ENCODE data around the gene SMOC2.
"Not testable (repeated sequence)": the region's sequence is repeated elsewhere in the genome, so short reads cannot be mapped to it uniquely, and the experiment has no call there.

SMOC2 gene

DNA sequence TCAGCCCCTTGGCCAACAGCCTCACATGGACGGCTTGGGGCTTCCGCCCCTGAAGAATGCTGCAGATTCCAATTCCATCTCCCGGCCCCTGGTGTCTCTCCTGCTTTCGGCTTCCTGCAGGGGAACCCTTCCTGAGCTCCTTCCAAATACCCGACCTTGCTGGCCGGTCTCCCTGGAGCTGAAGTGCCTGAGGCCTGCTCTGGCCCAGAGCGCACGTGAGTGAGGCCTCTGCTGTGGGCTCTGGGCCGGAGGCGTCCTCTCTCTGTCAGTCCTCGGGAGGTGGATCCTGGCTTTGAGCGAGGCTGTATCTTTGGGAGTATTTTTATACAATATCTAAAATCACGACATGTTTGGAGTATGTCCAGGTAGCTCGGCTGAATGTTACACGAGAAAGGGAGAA, 253.8 kb downstream of the SMOC2 start:
- not testable (repeated sequence) for DNase-seq

DNA sequence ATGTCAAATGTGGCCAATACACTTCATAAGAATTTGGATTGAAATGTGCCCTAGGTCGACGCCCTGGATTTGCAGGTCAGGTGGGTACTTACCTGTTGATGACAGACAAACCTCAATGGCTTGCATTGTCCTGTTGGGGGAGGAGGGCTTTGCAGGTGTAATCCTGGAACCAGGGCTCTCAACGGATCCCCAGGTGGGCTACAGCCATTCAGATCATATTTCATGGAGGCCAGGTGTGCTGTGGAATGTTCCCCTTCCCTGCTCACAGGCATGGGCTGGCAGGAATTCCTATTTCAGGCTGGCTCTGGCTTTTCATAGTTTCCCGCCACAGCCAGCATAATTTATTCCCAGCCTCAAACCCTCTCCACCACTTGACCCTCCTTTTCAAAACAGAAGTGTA, 254.7 kb downstream of the SMOC2 start:
- DNase-seq = no peak

DNA sequence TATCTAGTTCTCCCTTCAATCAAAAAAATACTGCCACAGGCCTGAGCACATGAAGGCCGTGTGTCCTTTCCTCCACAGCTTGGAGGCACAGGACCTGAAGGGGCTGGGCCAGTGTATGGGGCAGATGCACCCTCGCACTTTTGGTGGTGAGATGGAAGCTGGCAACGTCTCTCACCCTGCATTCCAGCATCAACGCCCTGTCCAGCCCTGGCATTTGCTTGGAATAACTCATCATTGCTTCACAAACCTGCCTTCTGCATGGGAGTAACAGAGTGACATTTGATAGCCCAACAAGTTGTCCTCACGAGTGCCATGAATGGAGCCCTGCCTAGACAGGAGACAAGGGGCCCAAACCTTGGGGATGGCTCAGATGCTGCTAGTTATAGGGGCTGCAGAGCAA, 257.9 kb downstream of the SMOC2 start:
- no peak for DNase-seq

DNA sequence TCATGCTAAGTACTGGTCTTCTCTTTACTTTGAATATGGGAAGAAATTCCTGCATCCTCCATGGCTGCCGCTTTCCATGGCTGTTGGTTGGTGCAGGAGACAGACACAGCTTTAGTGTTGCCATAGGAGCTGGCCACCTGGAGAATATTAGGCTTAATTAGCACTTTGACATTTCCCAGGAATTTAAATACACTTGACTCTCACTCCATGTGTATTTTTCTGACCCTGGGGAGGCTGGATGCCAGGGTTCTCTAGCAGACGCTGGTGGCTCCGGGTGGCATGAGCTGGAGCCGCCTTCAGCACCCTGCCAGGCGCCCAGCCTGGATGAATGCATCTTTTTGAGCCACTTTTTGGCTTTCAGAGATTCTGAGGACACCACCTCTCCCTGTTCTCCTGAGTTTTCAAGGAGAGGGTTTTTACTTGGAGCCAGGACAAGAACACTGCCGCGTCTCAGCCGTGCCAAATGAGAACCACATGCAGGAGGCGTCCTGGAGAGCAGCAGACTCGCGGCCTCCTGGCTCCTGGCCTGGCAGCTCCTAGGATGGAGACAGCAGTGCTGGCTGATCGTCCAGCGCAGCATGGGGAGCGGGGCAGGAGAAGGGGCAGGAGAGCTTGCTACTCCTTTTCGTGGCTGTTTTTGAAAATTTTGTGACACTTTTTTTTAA, 258.8 kb downstream of the SMOC2 start:
- no peak for DNase-seq

DNA sequence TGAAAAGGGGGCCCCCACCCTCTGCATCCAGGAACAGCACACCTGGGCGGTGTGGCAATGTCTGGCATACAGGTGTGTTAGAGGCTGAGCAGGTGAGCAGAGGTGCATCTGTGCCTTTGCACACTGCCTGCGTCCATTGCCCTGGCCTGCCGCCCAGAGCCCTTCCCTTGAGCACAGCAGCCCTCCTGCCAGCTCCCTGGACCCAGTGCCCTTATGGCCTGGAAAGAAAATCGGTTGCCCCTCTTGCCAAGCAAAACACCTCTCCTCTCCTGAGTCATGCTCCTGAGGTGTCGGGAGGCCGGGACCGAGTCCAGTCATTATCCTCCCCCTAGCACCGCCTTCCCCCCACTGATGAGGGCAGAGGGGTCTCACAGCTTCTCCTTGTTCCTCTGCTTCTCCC, 259.9 kb downstream of the SMOC2 start:
- DNase-seq = no peak

DNA sequence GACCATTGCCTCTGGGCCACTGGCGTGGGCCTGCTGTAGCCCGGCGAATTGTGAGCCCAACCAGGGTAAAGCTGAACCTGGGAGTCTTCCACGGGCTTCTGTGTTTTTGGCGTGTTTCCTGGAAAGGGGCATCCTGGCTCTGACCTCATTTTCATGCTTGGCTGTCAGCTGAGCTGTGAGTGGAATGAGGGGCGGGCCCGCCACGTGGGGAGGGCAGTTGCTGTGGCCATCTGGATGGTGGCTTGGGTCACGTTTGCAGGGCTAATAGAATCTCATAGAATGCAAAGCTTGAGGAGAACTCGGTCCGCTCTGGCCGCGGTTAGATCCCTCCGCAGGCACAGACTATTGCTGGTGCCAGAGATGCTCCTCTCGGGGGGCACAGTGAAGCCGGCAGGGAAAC, 263.0 kb downstream of the SMOC2 start:
- no peak for DNase-seq

DNA sequence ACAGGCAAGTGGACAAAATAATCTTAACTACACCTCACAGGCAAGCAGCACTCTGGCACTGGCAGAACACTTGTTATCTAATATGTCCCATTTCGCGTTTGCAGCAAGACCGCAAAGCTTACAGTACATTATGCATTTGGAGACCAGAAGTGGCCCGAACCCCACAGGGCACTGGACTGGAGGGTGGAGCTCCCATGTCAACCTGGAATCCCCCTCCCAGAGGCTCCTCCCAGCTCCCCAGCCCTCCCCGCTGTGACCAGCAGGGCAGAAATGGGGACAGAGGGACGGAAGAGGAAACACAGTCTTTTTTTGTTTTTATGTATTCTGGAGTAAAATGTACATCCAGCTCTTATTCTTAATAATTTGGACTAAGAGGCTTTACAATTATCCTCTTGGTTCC, 263.7 kb downstream of the SMOC2 start:
- no peak for DNase-seq

DNA sequence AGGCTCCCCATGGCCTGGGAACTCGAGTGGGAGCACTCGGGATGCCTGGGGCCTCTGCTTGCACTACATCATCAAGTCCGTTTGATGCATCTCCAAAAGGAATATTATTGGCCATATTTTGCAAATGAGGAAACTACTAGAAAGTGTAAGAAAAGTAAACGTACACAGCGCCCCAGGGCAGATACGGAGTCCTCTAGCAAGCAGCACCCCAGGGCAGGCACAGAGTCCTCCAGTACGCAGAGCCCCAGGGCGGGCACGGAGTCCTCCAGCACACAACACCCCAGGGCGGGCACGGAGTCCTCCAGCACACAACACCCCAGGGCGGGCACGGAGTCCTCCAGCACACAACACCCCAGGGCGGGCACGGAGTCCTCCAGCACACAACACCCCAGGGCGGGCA, 264.3 kb downstream of the SMOC2 start:
- not testable (repeated sequence) for DNase-seq

DNA sequence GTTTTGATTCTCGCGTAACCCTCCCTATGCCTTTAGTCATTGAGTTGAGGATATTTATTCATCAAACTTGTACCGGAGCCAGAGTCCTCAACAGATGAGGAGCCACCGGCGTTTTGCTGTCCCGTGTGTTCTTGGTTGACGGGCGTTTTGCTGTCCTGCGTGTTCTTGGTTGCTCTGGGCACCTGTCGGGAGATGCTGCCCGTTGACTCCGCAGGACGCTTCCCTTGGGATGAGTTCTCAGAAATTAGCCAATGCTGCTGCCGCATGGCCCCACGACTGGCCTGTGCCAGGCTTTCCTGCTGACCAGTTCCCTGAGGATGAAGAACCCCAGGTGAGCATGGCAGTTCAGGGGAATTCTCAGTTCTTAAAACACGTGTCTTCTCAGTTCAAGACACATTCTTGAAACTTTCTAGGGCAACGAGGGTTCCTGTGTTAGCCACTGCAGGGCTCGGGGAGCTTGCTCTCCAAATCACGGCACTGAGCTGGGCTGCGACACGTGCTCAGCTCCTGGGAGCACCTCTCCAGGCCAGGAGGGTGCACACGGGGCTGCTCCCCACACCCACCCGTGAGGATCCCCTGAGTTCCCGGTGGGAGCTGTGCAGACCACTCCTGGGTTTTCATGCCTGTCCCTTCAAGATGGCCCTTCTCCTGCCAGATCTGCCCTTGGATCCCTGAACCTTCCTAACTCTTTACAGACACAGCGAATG, 265.6 kb downstream of the SMOC2 start:
- no peak for DNase-seq

DNA sequence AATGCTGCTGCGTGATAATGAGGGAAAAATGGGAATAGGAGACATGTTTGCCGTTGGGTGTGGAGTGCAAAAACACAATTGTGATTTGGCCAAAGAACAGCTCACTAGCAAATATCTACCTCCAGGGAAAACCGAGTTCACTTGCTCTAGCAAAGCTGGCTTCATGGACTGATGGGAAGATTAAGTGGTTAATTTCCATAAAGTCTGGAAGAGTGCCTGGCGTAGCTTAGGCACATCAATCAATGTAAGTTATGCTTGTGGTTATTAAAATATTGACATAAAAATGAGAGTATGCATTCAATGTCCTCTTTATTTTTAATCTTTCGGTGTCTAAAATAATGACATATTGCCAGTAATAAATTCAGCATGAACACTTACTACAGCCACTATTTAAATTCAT, 267.5 kb downstream of the SMOC2 start:
- DNase-seq = no peak

DNA sequence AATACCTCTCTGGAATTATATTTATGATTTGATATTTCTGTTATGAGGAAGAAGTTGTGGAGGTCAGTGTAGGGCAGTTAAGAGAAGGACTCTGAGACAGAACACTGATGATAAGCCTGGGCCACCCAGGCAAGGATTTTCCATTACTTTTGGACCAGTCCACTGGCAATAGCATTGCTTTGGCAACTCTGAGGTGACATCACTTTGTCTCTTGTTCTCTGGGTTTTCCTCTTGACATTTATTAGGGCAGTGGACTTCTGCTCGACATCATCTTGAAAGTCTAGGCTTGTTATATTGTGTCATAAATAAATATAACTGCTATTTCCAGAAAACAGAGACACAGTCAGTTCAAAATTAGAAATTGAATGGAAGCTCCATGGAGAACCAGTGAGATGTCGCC, 268.0 kb downstream of the SMOC2 start:
- DNase-seq = no peak

DNA sequence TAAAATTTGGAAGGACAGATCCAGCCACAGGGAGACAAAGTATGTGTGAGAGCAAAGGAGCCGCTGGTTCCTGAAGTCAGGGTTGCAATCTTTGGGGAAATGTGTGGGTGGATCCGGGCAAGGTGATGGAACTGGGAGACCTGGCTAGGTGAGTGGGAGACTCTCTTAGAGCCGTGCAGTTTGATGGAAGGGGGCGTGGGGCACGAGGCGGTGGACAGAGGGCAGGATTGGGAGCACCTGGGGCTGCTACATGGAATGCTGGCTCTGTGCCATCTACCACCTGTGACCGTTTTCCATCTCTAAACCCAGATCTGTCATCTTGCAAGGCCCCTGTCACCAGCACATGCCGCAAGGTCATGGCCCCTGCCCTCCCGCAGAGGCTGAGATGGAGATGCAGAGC, 268.4 kb downstream of the SMOC2 start:
- DNase-seq = no peak

DNA sequence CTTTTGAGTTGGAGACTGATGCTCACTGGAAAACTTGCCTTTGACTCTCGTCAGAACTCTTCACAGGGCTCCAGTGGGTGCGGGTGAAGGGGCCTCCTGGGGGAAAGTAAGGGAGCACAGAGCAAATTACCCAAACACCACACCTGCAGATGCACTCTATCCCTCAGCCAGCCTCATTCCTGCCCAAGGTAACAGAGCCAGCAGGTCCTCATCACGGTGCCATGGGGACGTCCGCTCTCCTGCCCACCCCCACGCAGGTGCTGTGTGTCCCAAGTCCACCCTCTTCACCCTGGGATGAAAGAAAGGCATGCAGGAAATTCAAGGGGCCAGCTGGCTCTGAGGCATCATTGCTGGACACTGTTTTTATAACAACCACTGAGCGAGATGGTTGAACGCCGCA, 269.0 kb downstream of the SMOC2 start:
- no peak for DNase-seq

DNA sequence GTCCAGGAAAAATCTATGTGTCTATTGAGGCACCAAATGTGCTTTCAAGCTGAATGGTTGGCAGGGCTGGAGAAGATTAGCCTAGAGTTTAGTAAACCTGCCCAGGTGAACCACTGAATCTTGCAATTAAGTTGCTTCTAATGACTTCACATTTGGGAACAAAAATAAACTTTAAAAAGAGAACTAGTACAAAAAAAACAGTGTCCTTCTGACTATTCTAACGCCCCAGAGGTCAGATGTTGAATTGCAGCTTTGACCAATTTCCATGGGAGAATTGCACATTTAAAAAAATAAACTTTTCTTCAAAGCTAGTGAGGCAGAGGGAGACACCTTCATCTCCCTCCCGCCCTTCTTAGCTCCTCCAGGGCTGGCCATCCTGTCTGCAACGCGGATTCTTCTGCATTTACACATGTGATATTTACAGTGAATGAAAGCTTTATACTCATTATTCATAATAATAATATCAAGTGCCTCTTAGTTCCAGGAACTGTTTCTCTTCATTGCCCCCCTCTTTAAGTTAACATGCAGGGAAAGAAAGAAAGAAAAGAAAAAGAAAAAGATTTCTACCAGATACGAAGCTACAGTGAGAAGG, 270.2 kb downstream of the SMOC2 start:
- DNase-seq = no peak

DNA sequence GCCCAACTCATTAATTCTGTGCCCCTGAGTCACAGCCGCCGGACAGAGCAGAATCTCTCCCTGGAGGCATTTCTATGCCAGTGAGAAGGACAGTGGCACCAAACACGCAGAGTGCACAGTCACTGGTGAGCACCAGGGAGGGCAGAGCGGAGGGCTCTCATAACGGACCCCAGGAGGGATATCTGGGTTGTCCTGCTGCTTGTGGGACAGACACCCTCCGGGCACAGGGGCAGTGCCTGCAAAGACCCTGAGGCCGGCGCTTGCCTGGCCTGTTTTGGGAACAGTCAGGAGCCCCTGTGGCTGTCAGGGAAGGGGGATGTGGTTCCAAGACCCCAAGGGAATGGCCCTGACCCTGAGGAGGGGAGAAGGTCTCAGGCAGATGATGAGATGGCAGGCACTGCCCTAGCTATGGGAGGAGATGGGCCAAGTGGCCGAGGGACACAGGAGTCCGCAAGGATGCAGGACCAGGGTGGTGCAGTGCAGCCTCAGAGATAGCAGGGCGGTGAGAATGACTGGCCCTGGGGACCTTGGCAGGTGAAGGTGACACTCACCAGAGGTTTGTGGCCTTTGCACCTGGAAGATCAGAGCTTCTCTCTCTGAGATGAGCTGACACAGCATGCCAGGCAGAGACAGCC, 270.8 kb downstream of the SMOC2 start:
- DNase-seq = no peak

DNA sequence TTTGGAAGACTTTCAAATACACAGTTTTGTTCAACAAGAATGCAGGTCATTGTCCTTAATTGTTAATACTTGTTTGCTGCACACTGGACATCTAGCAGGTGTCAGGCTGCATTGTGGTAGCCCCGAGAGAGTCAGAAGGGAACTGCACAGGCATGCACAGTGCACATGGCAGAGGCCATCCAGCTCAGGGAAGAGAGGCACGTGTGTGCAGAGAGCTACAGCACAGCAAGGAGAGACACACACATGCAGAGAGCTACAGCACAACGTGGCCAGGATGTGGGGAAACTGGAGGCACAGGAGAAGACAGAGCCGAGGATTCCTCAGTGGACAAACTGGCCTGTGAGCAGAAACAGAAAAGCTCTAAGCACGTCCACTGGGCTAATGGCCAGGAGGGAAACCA, 272.0 kb downstream of the SMOC2 start:
- no peak for DNase-seq

DNA sequence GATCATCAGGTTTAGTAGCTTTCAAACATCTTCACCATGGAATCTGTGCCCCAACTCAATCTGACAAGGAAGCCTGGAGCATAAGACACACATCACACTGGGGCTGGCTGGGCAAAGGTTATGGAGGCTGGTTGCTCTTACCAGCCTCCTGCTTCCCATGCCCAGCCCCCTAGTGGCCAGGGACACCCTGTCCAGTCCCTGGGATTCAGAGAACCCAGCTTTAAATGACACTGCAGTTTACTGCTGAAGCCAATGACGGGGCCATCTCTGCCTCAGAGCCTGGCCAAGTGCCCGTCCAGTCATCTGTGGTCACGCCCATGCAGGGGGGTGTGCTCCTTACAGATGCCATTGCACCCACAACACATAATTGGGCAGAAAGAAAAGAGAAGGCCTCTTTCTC, 272.9 kb downstream of the SMOC2 start:
- no peak for DNase-seq

DNA sequence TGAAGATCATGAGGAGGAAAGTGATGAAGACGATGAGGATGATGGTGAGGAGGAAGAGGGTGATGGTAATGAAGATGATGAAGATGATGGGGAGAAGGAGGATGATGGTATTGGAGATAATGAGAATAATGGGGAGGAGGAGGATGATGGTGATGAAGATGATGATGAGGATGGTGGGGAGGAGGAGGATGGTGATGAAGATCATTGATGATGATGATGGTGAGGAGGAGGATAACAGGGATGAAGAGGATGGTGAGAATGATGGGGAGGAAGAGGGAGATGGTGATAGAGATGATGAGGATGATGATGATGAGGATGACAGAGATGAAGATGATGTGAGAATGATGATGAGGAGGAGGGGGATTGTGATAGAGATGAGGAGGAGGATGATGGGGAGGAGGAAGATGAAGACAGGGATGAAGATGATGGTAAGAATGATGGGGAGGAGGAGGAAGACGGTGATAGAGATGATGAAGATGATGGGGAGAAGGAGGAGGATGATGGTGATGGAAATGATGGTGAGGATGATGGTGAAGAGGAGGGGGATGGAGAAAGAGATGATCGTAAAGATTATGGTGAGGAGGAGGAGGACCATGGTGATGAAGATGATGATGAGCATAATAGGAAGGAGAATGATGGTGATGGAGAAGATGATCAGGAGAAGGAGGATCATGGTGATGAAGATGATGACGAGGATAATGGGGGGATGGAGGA, 273.7 kb downstream of the SMOC2 start:
- no peak for DNase-seq

DNA sequence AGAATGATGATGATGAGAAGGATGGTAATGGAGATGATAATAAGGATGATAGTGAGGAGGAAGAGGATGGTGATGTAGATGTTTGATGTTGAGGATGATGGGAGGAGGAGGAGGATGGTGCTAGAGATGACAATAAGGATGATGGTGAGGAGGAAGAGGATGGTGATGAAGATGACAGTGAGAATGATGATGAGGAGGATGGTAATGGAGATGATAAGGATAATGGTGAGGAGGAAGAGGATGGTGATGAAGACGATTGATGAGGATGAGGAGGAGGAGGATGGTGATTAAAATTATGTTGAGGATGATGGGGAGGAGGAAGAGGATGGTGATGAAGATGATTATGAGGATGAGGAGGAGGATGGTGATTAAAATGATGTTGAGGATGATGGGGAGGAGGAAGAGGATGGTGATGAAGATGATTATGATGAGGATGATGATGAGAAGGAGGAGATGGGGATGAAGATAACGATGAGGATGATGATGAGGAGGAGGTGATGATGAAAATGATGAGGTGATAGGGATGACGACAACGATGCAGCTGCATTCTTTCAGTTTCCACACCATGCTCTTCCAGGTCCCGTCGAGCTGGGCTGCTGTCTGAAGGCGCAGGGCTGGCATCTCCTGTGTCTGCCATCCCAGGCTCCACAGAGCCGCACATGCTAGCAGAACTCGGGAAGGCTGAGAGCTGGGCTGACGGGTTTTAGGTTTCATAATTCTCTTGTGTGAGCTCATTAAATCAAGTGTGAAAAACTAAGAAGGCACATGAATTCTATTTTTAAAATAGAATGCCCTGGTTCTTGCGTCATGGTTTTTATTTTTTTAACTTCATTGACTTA, 274.9 kb downstream of the SMOC2 start:
- no peak for DNase-seq

DNA sequence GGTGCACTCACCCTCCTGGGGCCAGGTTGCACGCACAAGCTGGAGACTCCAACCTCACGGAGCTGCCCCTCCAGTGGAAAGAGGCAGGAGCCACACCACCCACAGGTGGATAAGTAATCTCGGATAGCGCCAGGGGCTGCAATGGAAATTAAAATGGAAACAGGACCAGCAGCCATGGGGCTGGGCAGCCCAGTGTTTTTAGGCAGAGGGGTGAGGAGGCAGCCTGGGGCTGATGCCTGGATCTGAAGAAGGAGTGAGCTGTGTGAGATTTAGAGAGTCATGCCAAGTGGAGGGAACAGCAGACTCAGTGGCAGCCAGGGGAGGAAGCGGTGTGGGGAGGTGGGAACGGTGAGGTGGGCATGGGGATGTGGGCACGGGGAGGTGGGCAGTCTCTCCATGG, 275.6 kb downstream of the SMOC2 start:
- no peak for DNase-seq

DNA sequence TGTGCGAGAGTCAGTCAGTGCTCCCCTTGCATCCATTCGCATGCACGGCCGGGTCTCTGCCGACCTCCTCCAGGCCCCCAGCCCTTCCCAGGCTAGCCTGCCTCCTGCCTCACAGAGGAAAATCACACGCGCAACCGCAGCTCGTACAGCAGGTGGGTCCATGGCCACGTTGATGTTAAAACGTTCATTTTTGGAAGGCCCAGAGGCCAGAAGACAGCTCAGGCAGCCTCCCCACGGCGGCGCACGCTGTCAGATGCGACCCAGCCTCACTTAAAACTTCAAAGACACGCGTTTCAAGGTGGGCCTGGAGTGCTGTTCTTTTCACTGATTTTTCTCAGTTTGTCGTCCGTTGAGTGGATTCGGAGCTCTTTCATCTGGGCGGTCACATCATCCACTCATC, 276.5 kb downstream of the SMOC2 start:
- DNase-seq = no peak

All from activated T-cell treated with anti-CD3 and anti-CD28 coated beads, Interleukin-2, amount 50 U/mL, for 1 hour (primary cell).